ENCODE results near the gene VEGFB.

VEGFB gene

GRCh38 chr11:64284048-64284961, 49.9 kb downstream of the VEGFB start, which contains the start of gene BAD:
Gene BAD, minus strand, starts transcription at chr11:64284665. Its CDS starts 297 bp downstream, at chr11:64284368.
- DNase-seq (ENCODE audit: low spot score): peak; percentile 93

GRCh38 chr11:64284962-64285884, 50.8 kb downstream of the VEGFB start, which contains the start of gene GPR137:
Gene GPR137, plus strand, starts transcription at chr11:64285848. Its CDS starts 677 bp downstream, at chr11:64286525.
- peak; percentile 77 for DNase-seq (ENCODE audit: low spot score)

DNA sequence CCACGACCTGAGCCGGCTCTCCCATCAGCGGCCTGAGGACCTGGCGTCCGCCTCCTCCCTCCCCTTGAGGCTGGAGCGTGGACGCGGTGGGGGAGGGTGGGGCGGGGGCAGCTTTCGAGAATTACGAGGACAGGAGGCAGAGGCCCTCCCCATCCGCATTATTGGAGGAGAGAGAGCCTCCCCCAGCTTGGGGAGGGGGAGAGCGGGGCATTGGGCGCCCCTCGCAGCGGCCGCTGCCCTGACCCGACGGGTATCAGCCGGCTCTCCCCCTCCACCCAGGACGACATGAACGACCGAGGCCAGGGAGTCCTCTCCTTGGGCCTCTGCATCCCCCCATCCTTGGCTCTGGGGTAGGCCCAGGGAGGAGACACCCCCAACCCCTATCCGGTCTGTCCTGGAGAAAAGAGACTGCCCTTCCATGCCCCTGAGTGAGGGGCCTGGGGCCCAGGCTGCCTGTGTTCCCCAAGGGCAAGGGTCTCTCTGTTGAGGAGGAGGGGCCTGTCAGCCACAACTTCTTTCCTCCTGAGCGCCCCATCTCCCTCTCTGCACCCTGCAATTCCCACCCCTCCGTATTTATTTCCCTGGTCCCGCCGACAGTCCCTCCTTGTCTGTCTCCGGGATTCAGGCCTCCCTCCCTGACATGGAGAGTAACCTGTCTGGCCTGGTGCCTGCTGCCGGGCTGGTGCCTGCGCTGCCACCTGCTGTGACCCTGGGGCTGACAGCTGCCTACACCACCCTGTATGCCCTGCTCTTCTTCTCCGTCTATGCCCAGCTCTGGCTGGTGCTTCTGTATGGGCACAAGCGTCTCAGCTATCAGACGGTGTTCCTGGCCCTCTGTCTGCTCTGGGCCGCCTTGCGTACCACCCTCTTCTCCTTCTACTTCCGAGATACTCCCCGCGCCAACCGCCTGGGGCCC, 51.8 kb downstream of the VEGFB start:
- peak; percentile 30 for DNase-seq (ENCODE audit: low spot score)

- DNase-seq (ENCODE audit: low spot score): no peak
Observed at GRCh38 chr11:64286801-64287159, 52.4 kb downstream of the VEGFB start.

- DNase-seq (ENCODE audit: low spot score): no peak
Observed at GRCh38 chr11:64287676-64288352, 53.4 kb downstream of the VEGFB start.

- DNase-seq (ENCODE audit: low spot score): no peak
Observed at GRCh38 chr11:64288353-64288750, 54.0 kb downstream of the VEGFB start.
